Dermis microvascular lymphatic vessel endothelial cell (primary cell): Measurements from ENCODE around the gene OSGEP. TPM values are rescaled to one million over a fixed set of nuclear protein-coding genes. Genes with fewer than 3 reads are reported as not detected.

Experiments
- DNase-seq, 2 donors: peaks; one replicate each; pipeline versions ENCODE4 v3.0.0 to v3.0.0-alpha.2; 2010; ENCODE audit warnings: low read depth in 2 of 2
- total RNA-seq: library from RNA; depleted of rRNA; stranded (reverse); fragments of >200 nt; gene quantifications from 2 replicates; pipeline ENCODE4 v1.2.1, GENCODE V29; 2014

The OSGEP gene
- total RNA-seq = 54.9 and 70.4 TPM in 2 replicates

- DNase-seq = peak; percentile 99
These were observed at the start of gene OSGEP, which contains the start of gene APEX1 for GRCh38 chr14:20454516-20455354. Gene OSGEP (minus strand): TSS chr14:20454812. CDS start chr14:20454683, 129 bp downstream. Gene APEX1 (plus strand): TSS chr14:20455226. CDS start chr14:20455646, 420 bp downstream.

- peak in 1 of 2 donors; percentile 76 for DNase-seq
These were observed 49.3 kb upstream of the OSGEP start for GRCh38 chr14:20503898-20504297.

GRCh38 chr14:20501346-20501745, 46.7 kb upstream of the OSGEP start:
- DNase-seq = peak in 1 of 2 donors; percentile 74

- DNase-seq = no peak
These were observed 45.3 kb upstream of the OSGEP start for GRCh38 chr14:20499881-20500280.

- DNase-seq = peak; percentile 64 to 85
These were observed 44.5 kb upstream of the OSGEP start for GRCh38 chr14:20499108-20499507.

GRCh38 chr14:20498622-20499021, 44.0 kb upstream of the OSGEP start:
- no peak for DNase-seq

GRCh38 chr14:20494935-20495766, 40.5 kb upstream of the OSGEP start:
- peak in 1 of 2 donors; percentile 58 for DNase-seq

GRCh38 chr14:20493634-20494033, 39.0 kb upstream of the OSGEP start:
- no peak for DNase-seq

- DNase-seq = no peak
These were observed 37.9 kb upstream of the OSGEP start for GRCh38 chr14:20492486-20492885.

GRCh38 chr14:20490563-20490962, 36.0 kb upstream of the OSGEP start:
- DNase-seq = no peak

GRCh38 chr14:20489093-20489994, 34.7 kb upstream of the OSGEP start:
- no peak for DNase-seq

- no peak for DNase-seq
These were observed 32.7 kb upstream of the OSGEP start for GRCh38 chr14:20487396-20487725.

GRCh38 chr14:20486684-20487395, 32.2 kb upstream of the OSGEP start:
- no peak for DNase-seq

- DNase-seq = no peak
These were observed 31.3 kb upstream of the OSGEP start for GRCh38 chr14:20485900-20486299.

- DNase-seq = no peak
These were observed 27.8 kb upstream of the OSGEP start for GRCh38 chr14:20482382-20482781.

- DNase-seq = no peak
These were observed 24.3 kb upstream of the OSGEP start for GRCh38 chr14:20478894-20479293.

- peak in 1 of 2 donors; percentile 50 for DNase-seq
These were observed 22.7 kb upstream of the OSGEP start for GRCh38 chr14:20477211-20477876.

GRCh38 chr14:20476776-20477175, 22.2 kb upstream of the OSGEP start:
- DNase-seq = no peak

- DNase-seq = no peak
These were observed 18.0 kb upstream of the OSGEP start for GRCh38 chr14:20472536-20473169.

GRCh38 chr14:20470603-20470901, 15.9 kb upstream of the OSGEP start:
- DNase-seq = no peak
